Mesendoderm (in vitro differentiated cells): ENCODE data around the gene DNAAF1.

Experiments
- DNase-seq: peaks from one replicate; pipeline ENCODE4 v3.0.0; 2013
- H2AK5ac ChIP-seq: 2 replicates; pipeline ENCODE4 v1.6.1; 2013; ENCODE audit warnings: low read length, inconsistent platforms
- H2BK120ac ChIP-seq: 2 replicates; pipeline ENCODE4 v1.6.1; 2013; ENCODE audit warnings: low read depth, mild to moderate bottlenecking, low read length, moderate library complexity, mixed read lengths
- H2BK15ac ChIP-seq: replicated peaks from 2 replicates; pipeline ENCODE4 v1.6.1; 2013; ENCODE audit warnings: low read depth, mild to moderate bottlenecking, moderate library complexity
- H2BK5ac ChIP-seq: 2 replicates; pipeline ENCODE4 v1.6.1; 2013; ENCODE audit warnings: low read length, inconsistent platforms
- H3K18ac ChIP-seq: 2 replicates; pipeline ENCODE4 v1.6.1; 2013; ENCODE audit warnings: mild to moderate bottlenecking, low read length, mixed read lengths
- H3K23ac ChIP-seq: one replicate; pipeline ENCODE4 v1.6.1; 2013; ENCODE audit warnings: low read length
- H3K27ac ChIP-seq: 2 replicates; pipeline ENCODE4 v1.5.1; 2013; ENCODE audit warnings: low read depth, mild to moderate bottlenecking, inconsistent platforms, low read length, moderate library complexity
- H3K27me3 ChIP-seq: 2 replicates; pipeline ENCODE4 v1.6.1; 2013; ENCODE audit warnings: low read length, control low read depth, mild to moderate bottlenecking, inconsistent platforms; ENCODE audit not compliant: insufficient read depth, poor library complexity
- H3K36me3 ChIP-seq: 2 replicates; pipeline ENCODE4 v1.6.1; 2013; ENCODE audit warnings: low read length, inconsistent platforms; ENCODE audit not compliant: control insufficient read depth, insufficient read depth
- H3K4ac ChIP-seq: one replicate; pipeline ENCODE4 v1.6.1; 2013; ENCODE audit warnings: low read depth, mild to moderate bottlenecking, low read length, moderate library complexity
- H3K4me1 ChIP-seq: 2 replicates; pipeline ENCODE4 v1.6.1; 2013; ENCODE audit warnings: low read depth, low read length, inconsistent platforms; ENCODE audit not compliant: control insufficient read depth
- H3K4me2 ChIP-seq: 2 replicates; pipeline ENCODE4 v1.6.1; 2013; ENCODE audit warnings: low read length
- H3K4me3 ChIP-seq: 2 replicates; pipeline ENCODE4 v1.5.1; 2013; ENCODE audit warnings: mild to moderate bottlenecking, low read length
- H3K56ac ChIP-seq: one replicate; pipeline ENCODE4 v1.6.1; 2013; ENCODE audit warnings: low read length
- H3K79me1 ChIP-seq: 2 replicates; pipeline ENCODE4 v1.6.1; 2013; ENCODE audit warnings: low read length, inconsistent platforms
- H3K79me2 ChIP-seq: 2 replicates; pipeline ENCODE4 v1.6.1; 2013; ENCODE audit warnings: mild to moderate bottlenecking, low read length; ENCODE audit not compliant: control insufficient read depth, insufficient read depth
- H3K9ac ChIP-seq: 2 replicates; pipeline ENCODE4 v1.6.1; 2013; ENCODE audit warnings: low read length, inconsistent platforms
- H4K5ac ChIP-seq: one replicate; pipeline ENCODE4 v1.6.1; 2013; ENCODE audit warnings: low read length
- H4K8ac ChIP-seq: one replicate; pipeline ENCODE4 v1.6.1; 2013; ENCODE audit warnings: low read depth, mild to moderate bottlenecking, control low read depth, low read length, moderate library complexity
- WGBS: extraction: QIAGEN DNeasy Blood & Tissue Kit; methylation state at CpG from one replicate; pipeline ENCODE4 v1.1.7; 2013; ENCODE audit warnings: low lambda C conversion rate, missing lambda C conversion rate; ENCODE audit not compliant: insufficient coverage; ENCODE audit errors: extremely low coverage; 5-methylcytosine and 5-hydroxymethylcytosine counted together

Gene DNAAF1

GRCh38 chr16:84156342-84156784 is 11.3 kb downstream of the DNAAF1 start:
- Histone ChIP-seq H3K9ac (no peak overlapping the region), H3K4me1 (no peaks in the 10 kb centered on the region), H4K5ac (no peak overlapping the region), H2BK15ac (no peak overlapping the region), H2BK5ac (no peak overlapping the region), H3K36me3 (no peaks in the 10 kb centered on the region), H3K18ac (no peak overlapping the region), H3K27me3 (no peaks in the 10 kb centered on the region), H3K4ac (no peak overlapping the region), H3K79me2 (no peaks in the 10 kb centered on the region), H4K8ac (no peak overlapping the region), H2BK120ac (no peak overlapping the region), H3K27ac (no peak overlapping the region), H3K4me3 (no peak overlapping the region), H2AK5ac (no peak overlapping the region), H3K56ac (no peak overlapping the region), H3K23ac (no peak overlapping the region), H3K4me2 (no peak overlapping the region), H3K79me1 (no peaks in the 10 kb centered on the region)
- no peak for DNase-seq
- no CpG with 5 or more reads among the region's 5 CpGs for WGBS

- no CpG with 5 or more reads among the region's 9 CpGs for WGBS
- H3K9ac ChIP-seq: no peak overlapping the region
- no peak overlapping the region for H3K4me3 ChIP-seq
- no peaks in the 10 kb centered on the region for H3K4me1 ChIP-seq
- H2BK5ac ChIP-seq: no peak overlapping the region
- no peak overlapping the region for H3K18ac ChIP-seq
- no peaks in the 10 kb centered on the region for H3K36me3 ChIP-seq
- H2AK5ac ChIP-seq: no peak overlapping the region
- H3K56ac ChIP-seq: no peak overlapping the region
- H3K79me1 ChIP-seq: no peaks in the 10 kb centered on the region
- no peak overlapping the region for H3K4ac ChIP-seq
- no peak overlapping the region for H2BK15ac ChIP-seq
- H4K8ac ChIP-seq: no peak overlapping the region
- no peaks in the 10 kb centered on the region for H3K79me2 ChIP-seq
- no peak for DNase-seq
- no peaks in the 10 kb centered on the region for H3K27me3 ChIP-seq
- no peak overlapping the region for H2BK120ac ChIP-seq
- no peak overlapping the region for H3K27ac ChIP-seq
- H3K4me2 ChIP-seq: no peak overlapping the region
- H4K5ac ChIP-seq: no peak overlapping the region
- H3K23ac ChIP-seq: no peak overlapping the region
Observed at GRCh38 chr16:84159007-84159406, 13.9 kb downstream of the DNAAF1 start.

- Histone ChIP-seq H3K27me3 (no peaks in the 10 kb centered on the region), H2AK5ac (no peak overlapping the region)
- no CpG with 5 or more reads among the region's 1 CpG for WGBS
Observed at GRCh38 chr16:84159800-84160199, 14.7 kb downstream of the DNAAF1 start.

GRCh38 chr16:84161037-84161436 is 15.9 kb downstream of the DNAAF1 start:
- no peak overlapping the region for H3K56ac ChIP-seq
- no peak overlapping the region for H2AK5ac ChIP-seq
- no peak overlapping the region for H2BK15ac ChIP-seq
- no peak overlapping the region for H3K27ac ChIP-seq
- WGBS: no CpG with 5 or more reads among the region's 10 CpGs
- no peak overlapping the region for H2BK5ac ChIP-seq
- no peak overlapping the region for H4K8ac ChIP-seq
- H4K5ac ChIP-seq: no peak overlapping the region
- H3K36me3 ChIP-seq: no peaks in the 10 kb centered on the region
- no peak overlapping the region for H3K4me3 ChIP-seq
- no peak overlapping the region for H3K4ac ChIP-seq
- H3K4me1 ChIP-seq: no peaks in the 10 kb centered on the region
- H3K79me1 ChIP-seq: no peaks in the 10 kb centered on the region
- H3K9ac ChIP-seq: no peak overlapping the region
- no peak overlapping the region for H3K23ac ChIP-seq
- DNase-seq: no peak
- no peak overlapping the region for H3K4me2 ChIP-seq
- H3K27me3 ChIP-seq: no peaks in the 10 kb centered on the region
- H2BK120ac ChIP-seq: no peak overlapping the region
- H3K79me2 ChIP-seq: no peaks in the 10 kb centered on the region
- no peak overlapping the region for H3K18ac ChIP-seq

More at GRCh38 chr16:84159800-84160199, 14.7 kb downstream of the DNAAF1 start:
- Histone ChIP-seq H3K23ac (no peak overlapping the region), H3K18ac (no peak overlapping the region), H3K56ac (no peak overlapping the region), H2BK5ac (no peak overlapping the region), H3K27ac (no peak overlapping the region), H3K4me3 (no peak overlapping the region), H3K79me1 (no peaks in the 10 kb centered on the region), H3K4me1 (no peaks in the 10 kb centered on the region), H2BK15ac (no peak overlapping the region), H3K79me2 (no peaks in the 10 kb centered on the region), H4K8ac (no peak overlapping the region), H3K4me2 (no peak overlapping the region), H4K5ac (no peak overlapping the region), H3K4ac (no peak overlapping the region), H3K9ac (no peak overlapping the region), H2BK120ac (no peak overlapping the region), H3K36me3 (no peaks in the 10 kb centered on the region)
- DNase-seq: no peak

DNA sequence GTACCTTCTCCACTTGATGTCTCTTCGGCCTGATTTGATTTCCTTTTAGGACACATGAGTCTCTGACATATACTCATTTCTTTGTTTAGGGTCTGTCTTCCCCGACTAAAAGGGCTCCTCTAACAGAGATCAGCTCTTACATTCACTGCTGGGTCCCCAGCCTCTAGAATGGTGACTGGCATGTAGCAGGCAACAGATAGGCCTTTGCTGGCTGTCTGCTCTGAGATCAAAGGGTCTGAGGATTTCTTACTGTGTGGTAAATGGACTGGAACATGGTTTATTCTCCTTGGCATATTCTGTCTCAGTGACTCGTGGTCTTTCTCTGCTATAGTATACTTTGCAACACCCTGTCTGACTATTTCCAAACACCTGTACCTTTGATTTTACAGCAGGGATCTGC is 16.7 kb downstream of the DNAAF1 start:
- H3K27me3 ChIP-seq: no peaks in the 10 kb centered on the region
- no peaks in the 10 kb centered on the region for H3K36me3 ChIP-seq
- no peaks in the 10 kb centered on the region for H3K79me2 ChIP-seq
- DNase-seq: no peak
- no peak overlapping the region for H2AK5ac ChIP-seq
- no peak overlapping the region for H4K8ac ChIP-seq
- H3K56ac ChIP-seq: no peak overlapping the region
- no peaks in the 10 kb centered on the region for H3K79me1 ChIP-seq
- H2BK15ac ChIP-seq: no peak overlapping the region
- H3K4me3 ChIP-seq: no peak overlapping the region
- WGBS: no CpG with 5 or more reads among the region's 3 CpGs
- no peak overlapping the region for H3K4ac ChIP-seq
- no peaks in the 10 kb centered on the region for H3K4me1 ChIP-seq
- H3K4me2 ChIP-seq: no peak overlapping the region
- no peak overlapping the region for H3K9ac ChIP-seq
- no peak overlapping the region for H3K23ac ChIP-seq
- no peak overlapping the region for H2BK120ac ChIP-seq
- H4K5ac ChIP-seq: no peak overlapping the region
- no peak overlapping the region for H2BK5ac ChIP-seq
- H3K18ac ChIP-seq: no peak overlapping the region
- no peak overlapping the region for H3K27ac ChIP-seq

DNA sequence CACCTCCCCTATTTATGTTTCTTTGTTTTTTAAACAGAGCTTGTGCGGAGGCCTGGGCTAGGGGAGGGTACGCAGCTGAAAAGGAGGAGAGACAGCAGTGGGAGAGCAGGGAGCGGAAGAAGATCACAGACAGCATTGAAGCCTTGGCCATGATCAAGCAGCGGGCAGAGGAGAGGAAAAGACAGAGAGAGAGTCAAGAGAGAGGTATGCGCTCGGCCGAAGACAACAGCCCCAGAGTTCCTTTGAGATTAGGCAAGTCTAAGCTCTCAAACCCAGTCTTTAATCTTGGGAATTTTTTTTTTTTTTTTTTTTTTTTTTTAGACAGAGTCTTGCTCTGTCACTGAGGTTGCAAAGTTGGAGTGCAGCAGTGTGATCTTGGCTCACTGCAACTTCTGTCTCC is 20.6 kb downstream of the DNAAF1 start:
- Histone ChIP-seq H2BK5ac (no peak overlapping the region), H3K27me3 (no peaks in the 10 kb centered on the region), H3K56ac (no peak overlapping the region), H3K23ac (no peak overlapping the region), H3K79me1 (no peaks in the 10 kb centered on the region), H3K18ac (no peak overlapping the region), H2BK120ac (no peak overlapping the region), H3K4me2 (no peak overlapping the region), H3K4me1 (no peaks in the 10 kb centered on the region), H3K79me2 (no peaks in the 10 kb centered on the region), H3K4me3 (no peak overlapping the region), H4K8ac (no peak overlapping the region), H2BK15ac (no peak overlapping the region), H3K27ac (no peak overlapping the region), H4K5ac (no peak overlapping the region), H2AK5ac (no peak overlapping the region), H3K36me3 (no peaks in the 10 kb centered on the region), H3K4ac (no peak overlapping the region), H3K9ac (no peak overlapping the region)
- no peak for DNase-seq
- WGBS: no CpG with 5 or more reads among the region's 7 CpGs
